Uterus (tissue), 4 donors: ENCODE data around the gene APOM. TPM values are rescaled to one million over a fixed set of nuclear protein-coding genes. Genes with fewer than 3 reads are reported as not detected.

Source experiments
- DNase-seq, 2 donors: peaks; one replicate each; pipeline ENCODE4 v3.0.0-alpha.2; 2019 to 2020
- H3K27ac ChIP-seq, 2 donors: fragments of 200-600 bp; sonication (generic); 1 replicate in 1 of 2; 2 replicates in 1 of 2; pipeline ENCODE4 v1.5.1; 2016 to 2018
- H3K27me3 ChIP-seq, 2 donors: fragments of 200-600 bp; sonication (generic); one replicate each; pipeline ENCODE4 v1.5.1; 2018 to 2019; ENCODE audit warnings: control low read depth in 1 of 2
- H3K36me3 ChIP-seq, 2 donors: fragments of 200-600 bp; sonication (generic); one replicate each; pipeline ENCODE4 v1.5.1; 2019; ENCODE audit warnings: control low read depth in 1 of 2
- H3K4me1 ChIP-seq, 2 donors: fragments of 200-600 bp; sonication (generic); one replicate each; pipeline ENCODE4 v1.5.1; 2018 to 2019; ENCODE audit warnings: control low read depth in 1 of 2
- H3K4me3 ChIP-seq, 2 donors: fragments of 200-600 bp; sonication (generic); 1 replicate in 1 of 2; 2 replicates in 1 of 2; pipeline ENCODE4 v1.5.1; 2018 to 2019; ENCODE audit warnings: mild to moderate bottlenecking in 1 of 2
- H3K9me3 ChIP-seq, 2 donors: fragments of 200-600 bp; sonication (generic); one replicate each; pipeline ENCODE4 v1.5.1; 2019; ENCODE audit warnings: control low read depth in 1 of 2
- POLR2A ChIP-seq, 2 donors: fragments of 450-650 bp; IDR thresholded peaks; one replicate each; pipeline ENCODE4 v1.6.1; 2016; ENCODE audit warnings: antibody characterized with exemption in 2 of 2, mild to moderate bottlenecking in 1 of 2, moderate library complexity in 1 of 2
- intact Hi-C: fragments of 100-400 bp; cut with DNase I; formaldehyde crosslinking; loops from one replicate; pipeline ENCODE4 v1.15.1; 2023; ENCODE audit warnings: low total_unique reads
- total RNA-seq, 4 donors: library from RNA; depleted of rRNA in 3 of 4; stranded (reverse); fragments of >200 nt in 3 of 4; gene quantifications; one replicate each; pipeline versions ENCODE4 v1.1.0 to v1.2.4, GENCODE V29; 2014 to 2023
- TF ChIP-seq, protein P1 (sequence below), 4 experiments: fragments of 200-600 bp in 2 of 4; fragments of 450-650 bp in 2 of 4; sonication (generic) in 2 of 4; IDR thresholded peaks; one replicate each; pipeline ENCODE4 v1.5.1; 2016 to 2019; ENCODE audit warnings: antibody characterized with exemption in 4 of 4, mild to moderate bottlenecking in 2 of 4, moderate library complexity in 1 of 4
- donor health status: DM: yes; HTN: yes; CAD: no.

The APOM gene
- total RNA-seq, 4 donors from 2014 or later = 1.9 to 2.9 (median 2.6) TPM; not detected in 1

DNA sequence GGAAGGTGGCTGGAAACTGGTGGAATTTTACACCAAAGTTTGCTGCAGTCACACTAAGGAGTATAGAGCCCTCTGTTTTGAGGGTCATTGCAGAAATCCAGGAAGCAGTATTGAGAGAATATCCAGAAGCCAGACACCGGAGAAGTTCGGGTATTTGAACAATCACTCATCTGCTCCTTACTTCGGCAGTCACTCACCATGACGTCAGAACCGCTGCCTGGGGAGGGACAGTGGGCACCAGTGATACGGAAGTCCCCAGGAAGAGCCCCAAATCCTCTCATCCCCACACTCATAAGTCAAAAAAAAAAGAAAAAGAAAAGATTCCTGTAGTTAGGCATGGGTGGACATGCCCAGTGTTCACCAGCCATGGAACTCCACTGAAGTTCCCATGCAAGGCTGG is 21.2 kb downstream of the APOM start:
- intact Hi-C loops = no loop called here
- no peaks in the 10 kb centered on the region for H3K27me3 ChIP-seq
- DNase-seq = no peak
- H3K36me3 ChIP-seq = no peaks in the 10 kb centered on the region
- H3K27ac ChIP-seq = no peak overlapping the region
- no peaks in the 10 kb centered on the region for H3K9me3 ChIP-seq
- H3K4me1 ChIP-seq = peaks cover 0 to 4% of the 10 kb centered on the region in 2 donors
- TF ChIP-seq, protein P1, sequence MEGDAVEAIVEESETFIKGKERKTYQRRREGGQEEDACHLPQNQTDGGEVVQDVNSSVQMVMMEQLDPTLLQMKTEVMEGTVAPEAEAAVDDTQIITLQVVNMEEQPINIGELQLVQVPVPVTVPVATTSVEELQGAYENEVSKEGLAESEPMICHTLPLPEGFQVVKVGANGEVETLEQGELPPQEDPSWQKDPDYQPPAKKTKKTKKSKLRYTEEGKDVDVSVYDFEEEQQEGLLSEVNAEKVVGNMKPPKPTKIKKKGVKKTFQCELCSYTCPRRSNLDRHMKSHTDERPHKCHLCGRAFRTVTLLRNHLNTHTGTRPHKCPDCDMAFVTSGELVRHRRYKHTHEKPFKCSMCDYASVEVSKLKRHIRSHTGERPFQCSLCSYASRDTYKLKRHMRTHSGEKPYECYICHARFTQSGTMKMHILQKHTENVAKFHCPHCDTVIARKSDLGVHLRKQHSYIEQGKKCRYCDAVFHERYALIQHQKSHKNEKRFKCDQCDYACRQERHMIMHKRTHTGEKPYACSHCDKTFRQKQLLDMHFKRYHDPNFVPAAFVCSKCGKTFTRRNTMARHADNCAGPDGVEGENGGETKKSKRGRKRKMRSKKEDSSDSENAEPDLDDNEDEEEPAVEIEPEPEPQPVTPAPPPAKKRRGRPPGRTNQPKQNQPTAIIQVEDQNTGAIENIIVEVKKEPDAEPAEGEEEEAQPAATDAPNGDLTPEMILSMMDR (IDR thresholded peaks at IDR 0.05) = no peak
- TF ChIP-seq POLR2A (IDR thresholded peaks at IDR 0.05) = no peak
- H3K4me3 ChIP-seq = no peak overlapping the region

DNA sequence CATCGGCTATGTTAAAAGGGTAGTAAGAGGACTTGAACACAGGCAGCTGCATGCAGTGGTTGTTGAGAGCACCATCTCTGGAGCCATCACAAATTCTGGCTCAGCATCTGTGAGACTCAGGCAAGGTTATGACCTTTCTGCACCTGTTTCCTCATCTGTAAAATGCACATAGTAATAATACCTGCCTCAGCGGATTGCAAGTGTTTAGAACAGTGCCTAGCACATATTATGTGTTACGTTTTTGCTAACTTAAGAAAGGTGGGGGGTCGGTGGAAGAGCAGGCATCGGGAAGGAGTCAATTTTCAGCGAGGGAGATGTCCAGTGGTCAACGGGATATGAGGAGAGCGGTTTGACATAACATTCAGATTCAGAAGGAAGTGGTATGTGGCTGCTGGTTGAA is 22.3 kb downstream of the APOM start:
- no peak for DNase-seq
- intact Hi-C loops = no loop called here
- H3K9me3 ChIP-seq = no peaks in the 10 kb centered on the region
- TF ChIP-seq, protein P1 (IDR thresholded peaks at IDR 0.05) = no peak
- TF ChIP-seq POLR2A (IDR thresholded peaks at IDR 0.05) = no peak
- H3K36me3 ChIP-seq = no peaks in the 10 kb centered on the region
- peaks cover 0 to 4% of the 10 kb centered on the region in 2 donors for H3K4me1 ChIP-seq
- no peak overlapping the region for H3K27ac ChIP-seq
- no peak overlapping the region for H3K4me3 ChIP-seq
- H3K27me3 ChIP-seq = no peaks in the 10 kb centered on the region

DNA sequence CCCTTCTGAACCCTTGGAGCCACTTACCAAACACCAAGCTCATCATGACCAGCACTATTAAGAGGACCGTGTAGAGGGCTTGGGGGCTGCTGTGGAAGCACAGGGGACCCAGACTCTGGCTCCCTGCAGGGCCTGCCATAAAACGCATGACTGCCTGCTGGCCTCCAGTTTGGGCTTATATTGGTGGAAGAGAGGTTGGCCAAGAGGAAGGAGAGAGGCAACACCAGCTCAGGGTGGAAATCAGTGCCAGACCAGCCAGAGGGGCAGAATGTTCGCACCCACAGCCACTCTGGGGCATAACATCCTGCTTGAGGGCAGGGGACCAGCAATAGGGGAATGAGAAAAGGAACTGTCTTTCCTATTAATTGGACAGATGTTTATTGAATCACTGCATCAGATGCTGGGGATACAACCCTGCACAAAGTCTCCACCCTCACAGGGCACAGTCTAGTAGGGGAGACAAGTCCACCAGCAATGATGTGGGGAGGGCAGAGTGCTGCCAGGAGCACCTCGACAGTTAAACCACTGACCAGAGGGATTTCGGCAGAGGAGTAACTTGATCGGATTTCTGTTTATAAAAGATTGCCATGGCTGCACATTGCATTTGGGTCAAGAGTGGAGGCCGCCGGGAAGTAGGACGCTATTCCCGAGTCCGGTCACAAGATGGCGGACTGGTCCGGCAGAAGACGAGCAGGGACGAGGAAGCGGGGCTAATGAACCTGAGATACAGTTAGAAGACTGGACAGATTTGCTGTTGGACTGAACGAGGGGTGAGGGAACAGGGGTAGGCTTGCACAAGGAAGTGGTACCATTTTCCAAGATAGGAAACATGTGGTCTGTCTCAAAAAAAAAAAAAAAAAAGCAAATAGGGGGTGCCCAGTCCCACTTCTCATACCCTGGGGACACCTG is 24.8 kb downstream of the APOM start, which contains the start of gene LY6G5C:
TSS of gene LY6G5C (minus strand) at position 842 of the 909 bp plus-strand sequence. CDS start at position 148, 694 bp downstream.
- TF ChIP-seq, protein P1 (IDR thresholded peaks at IDR 0.05) = peak; percentile 70 to 92 (median 82)
- TF ChIP-seq POLR2A (IDR thresholded peaks at IDR 0.05) = no peak
- Histone ChIP-seq H3K4me3 (peak within 1 kb of the TSS; percentile 40 to 56), H3K4me1 (peaks cover 0 to 4% of the 10 kb centered on the region in 2 donors), H3K36me3 (no peaks in the 10 kb centered on the region), H3K27ac (peak within 1 kb of the TSS; percentile 71 to 88), H3K27me3 (no peaks in the 10 kb centered on the region), H3K9me3 (no peaks in the 10 kb centered on the region)
- DNase-seq = peak; percentile 85 to 86
- intact Hi-C loops = loop anchor here (5.0 kb wide), 1 partner anchor 152 kb away; no protein-coding TSS in a partner anchor

DNA sequence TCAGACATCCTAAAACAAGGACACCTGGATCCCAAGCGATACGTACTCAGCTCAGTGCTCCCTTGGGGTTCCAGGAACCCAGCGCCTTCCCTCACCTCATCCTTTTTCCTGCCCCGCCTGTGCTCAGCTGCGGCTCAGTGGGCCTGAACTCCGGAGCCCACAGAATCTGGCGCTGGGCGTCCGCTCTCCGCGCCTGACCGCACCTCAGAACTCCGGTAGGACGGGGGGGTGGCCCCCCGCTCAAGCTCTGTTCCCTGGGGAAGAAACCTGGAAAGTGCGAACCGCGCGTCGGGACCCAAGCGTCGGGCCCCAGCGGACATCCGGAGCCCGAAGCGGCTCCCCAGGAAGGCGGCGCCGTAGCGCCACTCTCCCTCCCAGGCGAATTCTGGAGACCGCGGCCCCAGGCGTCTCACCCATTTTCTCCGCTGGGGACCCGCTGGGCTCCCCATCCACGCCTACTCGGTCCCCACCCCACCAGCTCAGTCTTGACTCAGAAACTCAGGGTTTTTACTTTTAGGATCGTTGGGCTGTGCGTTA is 25.5 kb downstream of the APOM start:
- Histone ChIP-seq H3K4me3 (peak overlapping the region; percentile 40 to 56), H3K4me1 (peaks cover 0 to 4% of the 10 kb centered on the region in 2 donors), H3K9me3 (no peaks in the 10 kb centered on the region), H3K27ac (peak overlapping the region; percentile 71 to 88), H3K36me3 (no peaks in the 10 kb centered on the region), H3K27me3 (no peaks in the 10 kb centered on the region)
- TF ChIP-seq, protein P1 (IDR thresholded peaks at IDR 0.05) = peak in 3 of 4 experiments; percentile 29 to 36 (median 36)
- TF ChIP-seq POLR2A (IDR thresholded peaks at IDR 0.05) = peak in 1 of 2 donors; percentile 19
- peak in 1 of 2 donors; percentile 57 for DNase-seq
- intact Hi-C loops = loop anchor here (5.0 kb wide), 1 partner anchor 151 kb away; no protein-coding TSS in a partner anchor
